HG02798 (cell line): ENCODE data around the gene CXCL1.

Source experiments
- ATAC-seq: cut with Tn5 transposase; IDR thresholded peaks from one replicate; pipeline ENCODE4 v1.9.1; 2021; ENCODE audit warnings: mild to moderate bottlenecking; ENCODE audit not compliant: unreplicated experiment, poor library complexity

CXCL1 gene

DNA sequence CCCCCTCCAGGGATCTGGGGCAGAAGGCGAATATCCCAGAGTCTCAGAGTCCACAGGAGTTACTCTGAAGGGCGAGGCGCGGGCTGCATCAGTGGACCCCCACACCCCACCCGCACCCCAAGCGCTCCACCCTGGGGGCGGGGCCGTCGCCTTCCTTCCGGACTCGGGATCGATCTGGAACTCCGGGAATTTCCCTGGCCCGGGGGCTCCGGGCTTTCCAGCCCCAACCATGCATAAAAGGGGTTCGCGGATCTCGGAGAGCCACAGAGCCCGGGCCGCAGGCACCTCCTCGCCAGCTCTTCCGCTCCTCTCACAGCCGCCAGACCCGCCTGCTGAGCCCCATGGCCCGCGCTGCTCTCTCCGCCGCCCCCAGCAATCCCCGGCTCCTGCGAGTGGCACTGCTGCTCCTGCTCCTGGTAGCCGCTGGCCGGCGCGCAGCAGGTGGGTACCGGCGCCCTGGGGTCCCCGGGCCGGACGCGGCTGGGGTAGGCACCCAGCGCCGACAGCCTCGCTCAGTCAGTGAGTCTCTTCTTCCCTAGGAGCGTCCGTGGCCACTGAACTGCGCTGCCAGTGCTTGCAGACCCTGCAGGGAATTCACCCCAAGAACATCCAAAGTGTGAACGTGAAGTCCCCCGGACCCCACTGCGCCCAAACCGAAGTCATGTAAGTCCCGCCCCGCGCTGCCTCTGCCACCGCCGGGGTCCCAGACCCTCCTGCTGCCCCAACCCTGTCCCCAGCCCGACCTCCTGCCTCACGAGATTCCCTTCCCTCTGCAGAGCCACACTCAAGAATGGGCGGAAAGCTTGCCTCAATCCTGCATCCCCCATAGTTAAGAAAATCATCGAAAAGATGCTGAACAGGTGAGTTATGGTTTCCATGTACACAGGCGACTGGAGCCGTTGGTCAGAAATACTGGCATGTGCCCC lies at the start of gene CXCL1:
TSS of gene CXCL1 (plus strand) at position 264 of the 926 bp plus-strand sequence. CDS start at position 342, 78 bp downstream.
- ATAC-seq: no peak

DNA sequence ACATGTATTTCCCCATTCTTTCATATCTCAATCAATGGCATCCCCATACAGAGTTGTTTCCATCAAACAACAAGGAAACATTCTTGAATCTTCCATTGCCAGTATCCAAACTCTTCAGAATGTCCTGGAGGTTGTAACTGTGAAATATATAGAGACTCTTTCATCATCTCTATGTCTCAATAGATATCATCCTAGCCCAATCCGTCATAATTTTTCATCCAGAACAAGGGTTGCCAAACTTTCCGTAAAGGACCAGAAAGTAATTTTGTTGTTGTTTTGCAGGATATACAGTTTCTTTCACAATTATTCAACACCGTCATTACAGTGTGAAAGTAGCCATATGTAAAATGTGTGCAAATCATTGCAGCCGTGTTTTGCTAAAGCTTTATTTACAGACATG lies 47.9 kb upstream of the CXCL1 start:
- ATAC-seq: no peak

DNA sequence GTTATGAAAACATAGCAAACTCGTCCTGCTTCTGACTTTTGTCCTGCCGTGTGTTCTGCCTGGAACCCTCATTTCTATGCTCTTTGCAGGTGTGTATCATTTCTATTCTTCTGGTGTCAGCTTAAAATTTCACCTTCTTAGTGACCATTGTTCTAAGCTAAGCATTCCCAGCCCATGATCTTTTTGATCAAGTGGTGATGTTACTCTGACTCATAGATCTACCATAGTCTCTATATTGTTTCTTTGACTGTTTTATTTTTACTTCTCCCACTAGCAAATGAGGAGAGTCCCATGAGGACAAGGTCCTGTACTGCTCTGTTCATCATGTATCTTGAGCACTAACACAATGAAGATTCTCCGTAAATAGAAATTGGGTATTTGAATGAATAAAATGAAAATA lies 46.8 kb upstream of the CXCL1 start:
- no peak for ATAC-seq

DNA sequence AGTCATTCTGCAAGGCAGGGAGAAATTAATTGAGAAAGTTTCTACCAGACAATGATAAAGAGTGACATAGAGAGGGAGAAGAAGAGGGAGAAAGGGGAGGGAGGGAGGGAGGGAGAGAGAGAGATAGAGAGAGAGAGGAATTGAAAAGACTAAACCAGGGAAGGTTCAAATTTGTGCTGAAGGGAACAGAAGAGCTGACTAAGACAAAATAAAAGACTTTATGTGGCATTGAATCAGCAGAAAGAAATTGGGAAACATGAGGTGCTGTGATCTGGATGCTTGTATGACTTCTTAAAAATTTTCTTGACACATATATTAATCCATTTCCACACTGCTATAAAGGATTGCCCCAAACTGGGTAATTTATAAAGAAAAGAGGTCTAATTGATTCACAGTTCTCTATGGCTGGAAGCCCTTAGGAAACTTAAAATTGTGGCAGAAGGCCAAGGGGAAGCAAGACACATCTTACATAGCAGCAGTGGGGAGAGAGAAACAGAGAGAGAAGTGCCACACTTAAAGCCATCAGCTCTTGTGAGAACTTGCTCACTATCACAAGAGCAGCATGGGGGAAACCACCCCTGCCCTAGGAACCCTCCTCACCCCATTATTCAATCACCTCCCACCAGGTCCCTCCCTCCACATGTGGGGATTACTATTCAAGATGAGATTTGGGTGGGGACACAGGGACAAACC lies 46.2 kb upstream of the CXCL1 start:
- ATAC-seq: no peak

DNA sequence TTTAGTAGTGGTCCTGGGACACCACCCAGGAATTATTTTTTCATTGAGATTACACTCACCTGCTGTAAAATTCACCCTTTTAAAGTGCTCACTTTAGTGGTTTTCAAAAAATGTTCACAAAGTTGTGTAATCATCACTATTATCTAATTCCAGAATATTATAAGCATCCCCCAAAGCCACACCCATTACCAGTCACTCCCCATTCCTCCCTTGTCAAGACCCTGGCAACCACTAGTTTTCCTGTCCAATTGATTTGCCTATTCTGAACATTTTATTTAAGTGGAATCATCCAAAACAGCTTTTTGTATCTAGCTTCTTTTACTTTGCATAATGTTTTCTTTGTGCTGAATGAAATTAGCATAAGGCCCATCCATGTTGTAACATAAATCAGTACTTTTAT lies 45.4 kb upstream of the CXCL1 start:
- no peak for ATAC-seq

DNA sequence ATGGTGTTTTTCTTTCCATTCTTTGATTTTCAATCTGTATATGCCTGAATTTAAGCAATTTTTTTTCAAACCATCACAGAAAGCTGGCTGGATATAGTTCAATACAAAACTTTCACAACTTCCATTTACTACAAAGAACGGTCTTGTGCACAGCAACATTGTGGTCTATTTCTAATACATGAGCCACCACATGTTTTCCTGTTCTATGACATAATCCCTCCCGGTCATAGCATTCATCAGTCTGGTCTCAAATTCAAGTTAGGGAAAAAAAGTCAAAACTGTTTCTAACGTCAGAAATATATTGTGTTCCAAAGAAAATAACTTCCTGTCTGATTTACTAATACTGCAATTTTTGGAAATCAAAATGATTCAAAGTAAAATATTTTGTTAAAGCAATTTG lies 40.2 kb upstream of the CXCL1 start:
- ATAC-seq: no peak

DNA sequence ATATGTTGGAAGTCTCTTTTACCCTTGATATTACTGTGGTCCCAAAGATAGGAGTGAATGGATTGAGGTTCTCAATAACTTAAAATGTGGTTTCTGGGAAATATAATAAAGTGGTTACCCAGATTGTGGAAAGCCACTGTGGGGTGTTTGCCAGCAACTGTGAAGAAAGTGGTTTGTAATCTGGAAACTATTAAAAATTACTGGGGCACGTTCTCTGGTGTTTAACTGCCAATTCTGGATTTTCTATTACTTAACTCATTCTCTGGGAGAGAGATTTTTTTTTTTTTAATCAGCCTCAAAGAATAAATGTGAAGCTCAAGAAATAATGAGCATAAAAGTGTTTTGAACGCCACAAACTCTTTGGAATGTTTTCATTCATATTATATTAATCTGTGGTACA lies 37.6 kb upstream of the CXCL1 start:
- ATAC-seq: no peak

DNA sequence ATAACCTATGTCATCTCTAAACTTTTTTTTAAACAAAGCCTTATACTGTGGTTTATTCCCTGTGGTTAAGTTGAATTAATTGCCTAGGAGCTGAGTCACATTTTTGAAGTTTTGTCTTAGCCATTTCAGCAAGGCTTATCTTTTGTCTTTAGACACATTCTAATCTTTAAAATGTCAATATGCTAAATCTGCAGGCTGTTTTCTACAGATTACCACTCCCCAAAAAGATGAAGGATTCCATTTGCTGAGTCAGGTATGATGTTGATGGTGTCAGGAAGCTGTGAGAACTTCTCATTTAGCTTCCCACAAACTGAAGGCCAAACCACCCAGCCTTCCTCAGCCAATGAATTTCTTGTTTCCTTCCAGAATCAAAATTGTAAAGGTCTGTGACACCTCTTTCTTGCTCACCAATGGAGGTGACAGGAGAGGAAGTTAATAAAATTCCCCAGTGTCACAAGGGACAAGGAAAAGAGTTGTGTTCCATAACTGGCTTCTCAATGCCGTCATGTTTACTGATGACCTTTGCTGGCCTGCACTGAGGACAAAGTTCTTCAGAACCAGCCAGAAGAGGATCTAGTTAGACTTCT lies 36.4 kb upstream of the CXCL1 start:
- no peak for ATAC-seq

DNA sequence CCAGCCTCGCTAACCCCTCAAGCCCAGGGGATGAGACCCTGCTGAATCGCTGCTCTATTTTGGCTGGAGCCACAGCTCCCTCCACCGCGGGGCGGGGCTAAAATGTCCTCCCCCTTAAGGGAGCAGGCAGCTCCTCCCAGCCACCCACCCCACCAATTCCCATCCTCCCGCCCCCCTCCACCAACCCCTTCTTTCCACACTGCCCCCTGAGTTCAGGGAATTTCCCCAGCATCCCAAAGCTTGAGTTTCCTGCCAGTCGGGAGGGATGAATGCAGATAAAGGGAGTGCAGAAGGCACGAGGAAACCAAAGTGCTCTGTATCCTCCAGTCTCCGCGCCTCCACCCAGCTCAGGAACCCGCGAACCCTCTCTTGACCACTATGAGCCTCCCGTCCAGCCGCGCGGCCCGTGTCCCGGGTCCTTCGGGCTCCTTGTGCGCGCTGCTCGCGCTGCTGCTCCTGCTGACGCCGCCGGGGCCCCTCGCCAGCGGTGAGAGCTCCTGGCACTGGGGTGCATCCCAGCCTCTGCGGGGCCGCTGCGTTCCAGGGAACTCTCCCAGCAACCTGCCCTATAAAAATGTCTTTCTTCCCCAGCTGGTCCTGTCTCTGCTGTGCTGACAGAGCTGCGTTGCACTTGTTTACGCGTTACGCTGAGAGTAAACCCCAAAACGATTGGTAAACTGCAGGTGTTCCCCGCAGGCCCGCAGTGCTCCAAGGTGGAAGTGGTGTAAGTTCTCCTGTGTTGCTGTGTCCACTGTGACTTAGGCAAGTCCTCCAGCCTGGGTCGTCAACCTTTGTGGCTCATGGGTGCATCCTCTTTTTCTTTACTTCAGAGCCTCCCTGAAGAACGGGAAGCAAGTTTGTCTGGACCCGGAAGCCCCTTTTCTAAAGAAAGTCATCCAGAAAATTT lies 32.6 kb upstream of the CXCL1 start, which contains the start of gene CXCL6:
TSS of gene CXCL6 (plus strand) at position 306 of the 907 bp plus-strand sequence. CDS start at position 379, 73 bp downstream.
- ATAC-seq: no peak

DNA sequence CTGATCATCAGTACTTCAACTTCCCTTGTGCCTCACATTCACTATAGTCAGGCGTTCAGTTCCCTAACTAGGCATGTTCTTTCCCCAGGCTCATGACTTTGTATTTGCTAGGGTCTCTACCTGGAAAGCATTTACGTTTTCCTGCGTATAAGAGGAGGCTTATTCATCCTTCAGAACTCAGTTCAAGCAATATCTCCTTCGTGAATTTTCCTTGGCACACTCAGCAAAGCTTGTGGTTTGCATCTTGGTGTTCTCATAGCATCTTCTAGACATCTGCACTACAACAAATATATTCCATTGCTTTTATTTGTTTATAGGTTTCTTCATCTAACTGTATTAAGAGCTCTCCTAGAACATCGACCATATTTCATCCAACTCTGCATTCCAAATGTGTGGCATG lies 30.1 kb upstream of the CXCL1 start:
- no peak for ATAC-seq

DNA sequence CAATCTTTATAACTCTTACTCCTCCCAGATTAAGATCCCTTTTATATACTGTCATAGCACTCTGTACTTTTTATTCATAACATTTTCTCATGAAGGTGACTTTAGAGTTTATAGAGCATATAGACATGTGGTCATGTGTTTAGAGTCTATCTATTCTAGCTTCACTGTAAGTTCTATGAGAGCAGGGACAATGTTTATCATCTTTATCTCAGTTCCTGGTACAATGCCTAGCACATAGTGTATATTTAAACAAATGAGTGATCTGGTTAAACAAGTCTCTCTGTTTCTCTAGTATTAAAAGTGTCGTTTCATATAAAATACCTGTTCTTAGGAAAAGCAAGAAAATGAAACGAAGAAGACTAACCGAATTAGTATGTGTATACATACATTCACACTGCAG lies 29.5 kb upstream of the CXCL1 start:
- no peak for ATAC-seq

DNA sequence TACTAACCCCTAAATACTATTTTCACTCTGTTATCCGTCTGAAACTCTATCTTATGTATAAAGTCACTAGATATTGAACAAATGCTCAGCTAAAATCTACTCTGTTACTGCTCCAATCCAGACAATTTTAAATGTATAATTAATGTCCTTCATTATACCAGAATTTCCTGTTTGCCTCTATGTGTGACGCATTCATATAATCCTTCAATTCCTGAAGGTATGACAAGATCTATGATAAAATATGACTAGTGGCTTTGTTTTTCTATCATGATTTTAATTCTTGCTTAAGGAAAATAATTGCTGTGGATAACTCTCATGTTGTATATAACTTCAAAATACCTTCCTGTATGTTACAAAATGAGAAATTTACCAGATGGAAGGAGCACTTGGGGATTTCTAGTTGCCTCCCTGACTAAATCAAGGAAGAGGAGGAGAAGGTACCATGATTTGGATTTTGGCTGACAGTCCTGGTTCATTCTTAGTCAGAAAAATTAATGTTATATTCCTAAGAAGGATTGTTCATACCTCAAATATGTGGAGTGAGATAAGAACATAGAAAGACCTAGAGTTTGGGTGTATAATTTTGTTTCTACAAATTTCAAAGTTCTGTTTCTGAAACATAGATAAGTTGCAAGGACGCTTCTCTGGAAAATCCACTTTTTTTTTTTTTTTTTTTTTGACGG lies 27.8 kb upstream of the CXCL1 start:
- ATAC-seq: no peak

DNA sequence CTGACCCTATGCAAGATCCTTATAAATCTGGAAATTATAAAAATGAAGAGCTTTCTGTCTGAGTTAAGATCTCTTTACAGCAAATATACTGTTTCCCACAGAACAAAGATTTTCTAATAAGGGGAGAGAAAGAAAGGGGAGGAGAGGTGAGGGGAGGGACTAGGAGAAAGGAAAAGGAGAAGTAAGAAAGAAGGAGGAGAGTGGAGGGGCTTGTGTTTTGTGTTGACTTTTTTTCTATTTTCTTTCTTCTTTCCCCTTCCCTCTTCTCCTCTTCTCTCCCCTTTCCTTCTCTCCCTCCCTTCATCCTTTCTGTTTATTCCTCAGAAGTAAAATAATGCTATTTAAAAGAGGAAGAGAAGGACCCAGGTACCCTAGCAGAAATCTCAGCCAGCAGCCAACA lies 26.5 kb upstream of the CXCL1 start:
- no peak for ATAC-seq

DNA sequence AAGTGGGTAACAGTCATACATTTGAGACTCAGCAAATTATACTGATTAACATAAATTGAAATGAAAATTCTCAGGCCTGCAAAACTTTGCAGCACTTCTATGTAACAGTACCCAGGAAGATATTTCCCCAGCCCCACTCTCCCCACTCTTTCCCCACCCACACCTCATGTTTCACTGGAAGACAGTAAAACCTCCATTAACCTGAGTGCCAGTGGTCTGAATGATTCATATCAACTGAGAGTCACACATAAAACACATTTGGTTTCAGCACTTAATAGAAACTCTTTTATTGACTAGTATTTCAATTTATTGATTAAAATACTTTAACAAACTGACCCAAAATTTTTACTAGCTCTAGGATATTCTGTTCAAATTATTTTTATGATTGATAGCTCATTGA lies 25.8 kb upstream of the CXCL1 start:
- ATAC-seq: no peak

DNA sequence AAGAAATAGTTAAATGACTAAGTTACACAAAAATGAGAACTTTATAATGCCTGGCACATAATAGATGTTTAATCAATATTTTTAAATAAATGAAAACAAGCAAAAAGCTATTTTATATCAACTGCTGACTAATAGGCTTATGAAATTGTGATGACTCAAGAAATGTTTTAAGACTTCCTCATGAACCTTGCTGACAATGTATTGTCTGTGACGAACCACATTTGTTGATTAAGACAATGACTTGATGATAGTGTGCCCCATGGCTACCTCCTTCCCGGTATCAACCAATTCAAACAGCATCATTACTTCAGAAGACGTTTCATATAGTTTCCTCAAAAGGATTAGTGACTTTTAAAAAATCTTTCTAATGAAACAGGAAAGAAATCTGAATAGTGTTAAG lies 24.8 kb upstream of the CXCL1 start:
- ATAC-seq: no peak

DNA sequence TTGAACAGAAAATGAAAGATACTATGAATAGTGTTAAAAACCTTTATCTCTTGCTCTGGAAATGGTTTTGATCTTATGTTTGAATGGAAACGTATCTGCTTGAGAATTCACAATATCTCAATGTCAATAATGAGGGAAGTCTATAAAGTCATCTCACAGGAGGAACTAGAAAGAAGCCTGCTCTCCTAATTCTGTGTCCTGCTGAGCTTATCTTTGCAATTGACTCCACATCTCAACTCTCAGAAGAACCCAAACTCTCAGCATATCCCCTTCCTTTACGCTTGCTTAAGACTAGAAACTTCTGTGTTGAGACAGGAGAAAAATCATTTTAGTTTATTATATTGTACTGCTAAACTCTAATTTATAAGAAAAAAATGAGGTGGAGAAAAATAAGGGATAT lies 24.4 kb upstream of the CXCL1 start:
- ATAC-seq: no peak

DNA sequence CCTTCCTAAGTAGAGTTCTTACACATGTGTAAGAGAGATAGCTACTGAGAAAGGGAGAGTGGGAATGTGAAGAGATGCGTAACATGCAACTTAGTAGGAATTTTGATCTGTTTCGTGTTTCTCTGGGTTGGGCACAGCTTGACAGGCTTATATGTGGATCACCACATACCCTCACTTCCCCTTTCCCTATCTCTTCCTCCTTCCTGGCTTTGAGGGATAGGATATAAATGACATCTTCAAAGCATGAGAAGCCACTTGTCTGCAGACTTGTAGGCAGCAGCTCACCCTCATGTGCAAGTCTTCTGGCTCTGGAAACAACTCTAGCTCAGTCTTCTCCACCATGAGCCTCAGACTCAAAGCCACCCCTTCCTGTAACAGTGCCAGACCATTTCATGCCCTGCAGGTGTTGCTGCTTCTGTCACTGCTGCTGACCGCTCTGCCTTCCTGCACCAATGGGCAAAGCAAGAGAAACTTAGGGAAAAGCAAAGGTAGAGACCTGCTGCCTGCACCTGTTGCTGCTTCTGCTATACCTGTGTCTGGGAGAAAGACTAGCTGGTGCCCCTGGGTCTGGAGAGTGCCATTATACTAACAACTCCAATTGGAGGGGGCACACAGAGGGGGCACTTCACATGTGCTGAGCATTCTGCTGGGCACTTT lies 21.5 kb upstream of the CXCL1 start:
- ATAC-seq: no peak

DNA sequence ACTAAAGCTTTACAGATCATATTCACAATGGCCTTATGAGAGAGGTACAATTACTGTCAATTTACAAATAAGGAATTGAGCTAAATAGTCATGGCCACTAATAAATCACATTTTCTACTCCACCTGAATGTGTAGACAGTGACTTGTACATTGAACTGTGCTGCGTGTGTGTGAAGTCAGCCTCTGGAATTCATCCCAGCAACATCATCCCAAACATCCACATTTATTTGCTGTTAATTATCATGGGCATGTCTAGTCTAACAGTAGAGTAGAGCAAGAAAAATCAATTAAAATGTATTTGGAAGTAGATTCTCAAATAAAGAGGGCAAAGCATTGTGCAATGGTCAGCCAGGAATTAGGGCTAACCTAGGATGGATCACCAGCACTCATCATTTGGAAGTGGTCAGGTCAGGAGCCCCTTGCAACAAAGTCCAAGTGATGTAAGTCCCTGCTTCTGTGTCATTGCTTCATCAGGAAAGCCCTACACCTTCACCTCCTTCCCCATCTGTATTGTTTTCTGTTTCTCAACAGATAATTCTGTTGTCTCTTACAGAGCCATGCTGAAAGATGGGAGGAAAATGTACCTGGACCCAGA lies 20.9 kb upstream of the CXCL1 start:
- ATAC-seq: no peak
